Pancreas (tissue), 10 donors: ENCODE data around the gene SCCPDH. TPM values are rescaled to one million over a fixed set of nuclear protein-coding genes. Genes with fewer than 3 reads are reported as not detected.

Source experiments
- ATAC-seq, 4 donors: fragments of 200-7000 bp; cut with Tn5 transposase; one replicate each; pipeline versions ENCODE4 v1.8.0 to v1.9.1; 2020; ENCODE audit warnings: mild to moderate bottlenecking in 4 of 4, moderate library complexity in 4 of 4
- DNase-seq, 6 donors: peaks; one replicate each; pipeline ENCODE4 v3.0.0-alpha.2; 2020
- FAIRE-seq: peaks from 2 replicates; lab custom pipeline; 2012; peaks lifted over from hg19 to GRCh38; lab: Jason Lieb, UNC
- H3K27ac ChIP-seq, 4 donors: fragments of 200-600 bp; sonication (generic); 1 replicate in 3 of 4; 2 replicates in 1 of 4; pipeline versions ENCODE4 v1.5.0 to v1.8.0; 2020
- H3K27me3 ChIP-seq, 4 donors: fragments of 200-600 bp; one replicate each; pipeline ENCODE4 v1.8.0; 2021
- H3K36me3 ChIP-seq, 3 donors: fragments of 200-600 bp; sonication (generic) in 1 of 3; one replicate each; pipeline versions ENCODE4 v1.5.0 to v1.8.0; 2020 to 2021
- H3K4me1 ChIP-seq, 3 donors: fragments of 200-600 bp; one replicate each; pipeline ENCODE4 v1.8.0; 2021
- H3K4me3 ChIP-seq, 4 donors: fragments of 200-600 bp; sonication (generic) in 2 of 4; one replicate each; pipeline versions ENCODE4 v1.5.0 to v1.8.0; 2020 to 2021
- H3K9me3 ChIP-seq, 4 donors: fragments of 200-600 bp; one replicate each; pipeline ENCODE4 v1.8.0; 2021
- WGBS, 2 donors: extraction: QIAGEN DNeasy Blood & Tissue Kit; methylation state at CpG; one replicate each; pipeline ENCODE4 v1.1.7; 2013; 5-methylcytosine and 5-hydroxymethylcytosine counted together
- intact Hi-C, 3 donors: fragments of 100-400 bp; cut with DNase I; formaldehyde crosslinking; loops; one replicate each; pipeline versions ENCODE4 v1.11.1 to v1.14.2; 2022
- polyA plus RNA-seq, 2 donors: library from polyadenylated mRNA; stranded (reverse); fragments of 200-250 nt; gene quantifications; one replicate each; pipeline ENCODE4 v1.2.3, GENCODE V29; 2013
- total RNA-seq, 6 donors: library from RNA; stranded (reverse); fragmentation: NEBNext Ultra II Directional in 4 of 6; extraction: Animal tissue kit (Norgen Biotek cat#: 25700) in 4 of 6; gene quantifications; one replicate each; pipeline versions ENCODE4 v1.2.1 to v1.2.4, GENCODE V29; 2021 to 2023
- TF ChIP-seq, protein P1 (sequence below), 4 donors: fragments of 200-600 bp; sonication (generic) in 3 of 4; IDR thresholded peaks; one replicate each; pipeline versions ENCODE4 v1.5.0 to v1.8.0; 2021; ENCODE audit warnings: antibody characterized with exemption in 4 of 4
- donor health status: healthy with polysubstance abuse.
- donor health status: DM: no; HTN: no; CAD: no; lungs with moderate emphysema.
- donor health status: DM: no; HTN: no; CAD: no.
- donor health status: control.
- donor health status: control.
- donor health status: Bipolar disorder and iron deficiency.
- donor health status: DM: yes; HTN: yes; CAD: no.
- donor health status: DM: no; HTN: no; CAD: no.
- donor health status: DM: no; HTN: no; CAD: no.
- donor health status: DM: yes; HTN: yes; CAD: no.

The SCCPDH gene
- total and polyA plus RNA-seq, 8 donors = 6.9 to 17.9 (median 11.9) TPM

DNA sequence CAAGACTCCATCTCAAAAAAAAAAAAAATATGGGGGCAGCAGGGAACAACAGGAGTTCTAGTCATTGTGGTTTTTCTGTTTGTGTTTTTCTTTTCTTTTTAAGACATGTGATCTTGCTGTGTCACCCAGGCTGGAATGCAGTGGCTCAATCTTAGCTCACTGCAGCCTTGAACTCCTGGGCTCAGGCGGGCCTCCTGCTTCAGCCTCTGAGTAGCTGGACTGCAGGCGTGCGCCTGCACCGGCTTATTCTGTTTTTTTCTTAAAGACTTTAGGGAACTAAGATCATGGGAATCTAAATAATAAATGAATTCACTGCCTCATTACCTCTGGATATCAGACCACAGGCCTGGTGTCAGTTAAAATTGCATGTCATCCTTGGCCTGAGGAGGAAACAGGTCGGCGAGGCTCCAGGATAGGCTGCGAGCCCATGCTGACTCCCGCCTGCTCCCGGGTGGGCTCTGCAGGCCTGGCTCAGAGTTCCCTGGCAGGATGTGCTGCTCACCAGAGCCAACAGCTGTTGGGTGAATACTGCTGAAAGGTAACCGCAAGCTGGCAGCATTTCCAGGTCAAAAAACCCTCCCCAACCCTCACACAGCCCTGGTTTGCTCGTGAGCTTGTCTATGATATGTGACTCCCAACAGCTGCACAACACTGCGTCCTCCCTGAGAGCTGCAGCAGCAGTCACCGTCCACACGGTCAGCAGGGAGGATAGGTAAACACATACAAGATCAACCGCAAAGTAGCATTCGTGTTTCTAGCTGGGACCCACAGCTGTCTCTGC lies 58.1 kb downstream of the SCCPDH start:
- no peak overlapping the region for H3K27ac ChIP-seq
- intact Hi-C loops = no loop called here

DNA sequence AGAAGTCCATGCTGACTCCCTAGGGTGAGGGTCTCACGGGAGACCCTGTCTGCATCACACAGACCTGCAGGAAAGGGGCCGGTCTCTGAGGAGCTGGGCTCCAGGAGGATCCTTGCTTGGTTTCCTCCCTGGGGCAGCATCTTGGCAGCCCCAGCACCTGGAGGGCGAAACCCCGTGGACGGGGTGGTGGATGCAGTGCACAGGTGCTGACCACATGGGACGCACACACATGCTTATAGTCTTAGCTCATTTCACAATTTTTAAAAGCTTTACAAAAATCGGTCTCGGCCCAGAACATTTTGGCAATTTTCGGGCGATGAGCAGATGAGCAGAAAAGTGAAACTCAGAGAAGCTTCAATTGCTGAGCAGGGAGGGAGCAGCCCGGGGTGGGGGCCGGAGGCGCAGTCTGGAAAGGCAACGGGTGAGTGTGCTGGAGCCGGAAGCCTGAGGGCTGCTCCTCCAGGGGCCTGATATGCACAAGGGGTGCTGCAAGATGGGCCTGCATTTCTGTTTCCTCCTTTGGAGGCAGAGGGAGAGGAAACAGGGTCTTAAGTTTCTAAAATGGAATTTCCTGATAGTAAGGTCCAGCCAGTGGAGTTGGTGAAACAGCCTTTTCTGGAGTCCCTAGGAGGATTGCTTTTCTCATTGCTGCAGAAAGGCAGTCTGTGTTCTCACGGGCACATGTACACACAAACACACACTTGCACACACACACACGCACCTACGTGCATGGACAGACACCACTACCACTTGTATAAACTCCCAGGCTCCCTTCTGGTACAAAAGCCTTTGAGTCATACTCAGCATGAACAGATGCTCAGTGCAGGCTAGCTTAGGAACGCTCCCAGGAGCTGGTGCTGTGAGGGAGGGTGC lies 60.6 kb downstream of the SCCPDH start:
- TF ChIP-seq, protein P1, sequence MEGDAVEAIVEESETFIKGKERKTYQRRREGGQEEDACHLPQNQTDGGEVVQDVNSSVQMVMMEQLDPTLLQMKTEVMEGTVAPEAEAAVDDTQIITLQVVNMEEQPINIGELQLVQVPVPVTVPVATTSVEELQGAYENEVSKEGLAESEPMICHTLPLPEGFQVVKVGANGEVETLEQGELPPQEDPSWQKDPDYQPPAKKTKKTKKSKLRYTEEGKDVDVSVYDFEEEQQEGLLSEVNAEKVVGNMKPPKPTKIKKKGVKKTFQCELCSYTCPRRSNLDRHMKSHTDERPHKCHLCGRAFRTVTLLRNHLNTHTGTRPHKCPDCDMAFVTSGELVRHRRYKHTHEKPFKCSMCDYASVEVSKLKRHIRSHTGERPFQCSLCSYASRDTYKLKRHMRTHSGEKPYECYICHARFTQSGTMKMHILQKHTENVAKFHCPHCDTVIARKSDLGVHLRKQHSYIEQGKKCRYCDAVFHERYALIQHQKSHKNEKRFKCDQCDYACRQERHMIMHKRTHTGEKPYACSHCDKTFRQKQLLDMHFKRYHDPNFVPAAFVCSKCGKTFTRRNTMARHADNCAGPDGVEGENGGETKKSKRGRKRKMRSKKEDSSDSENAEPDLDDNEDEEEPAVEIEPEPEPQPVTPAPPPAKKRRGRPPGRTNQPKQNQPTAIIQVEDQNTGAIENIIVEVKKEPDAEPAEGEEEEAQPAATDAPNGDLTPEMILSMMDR (IDR thresholded peaks at IDR 0.05) = no peak
- Histone ChIP-seq H3K4me3 (no peak overlapping the region), H3K4me1 (no peaks in the 10 kb centered on the region), H3K27me3 (peaks cover 0 to 4% (median 0%) of the 10 kb centered on the region in 4 donors), H3K27ac (no peak overlapping the region), H3K9me3 (no peaks in the 10 kb centered on the region), H3K36me3 (no peaks in the 10 kb centered on the region)
- intact Hi-C loops = no loop called here
- DNase-seq (peak in 1 of 6 donors; percentile 38), FAIRE-seq (no peak), ATAC-seq (peak in 2 of 4 donors; percentile 14 to 34)
- 67 to 72% methylated on average over 19 of the region's 19 CpGs for WGBS, 2 donors

More for the DNA sequence above, 58.1 kb downstream of the SCCPDH start:
- WGBS, 2 donors = 39 to 41% methylated on average over 16 of the region's 16 CpGs
- peak in 1 of 6 donors; percentile 46 for DNase-seq
- peak; percentile 49 to 77 (median 66) for ATAC-seq
- TF ChIP-seq, protein P1 (IDR thresholded peaks at IDR 0.05) = no peak
- no peaks in the 10 kb centered on the region for H3K9me3 ChIP-seq
- no peaks in the 10 kb centered on the region for H3K4me1 ChIP-seq
- no peaks in the 10 kb centered on the region for H3K27me3 ChIP-seq
- FAIRE-seq = no peak
- no peak overlapping the region for H3K4me3 ChIP-seq
- H3K36me3 ChIP-seq = no peaks in the 10 kb centered on the region

DNA sequence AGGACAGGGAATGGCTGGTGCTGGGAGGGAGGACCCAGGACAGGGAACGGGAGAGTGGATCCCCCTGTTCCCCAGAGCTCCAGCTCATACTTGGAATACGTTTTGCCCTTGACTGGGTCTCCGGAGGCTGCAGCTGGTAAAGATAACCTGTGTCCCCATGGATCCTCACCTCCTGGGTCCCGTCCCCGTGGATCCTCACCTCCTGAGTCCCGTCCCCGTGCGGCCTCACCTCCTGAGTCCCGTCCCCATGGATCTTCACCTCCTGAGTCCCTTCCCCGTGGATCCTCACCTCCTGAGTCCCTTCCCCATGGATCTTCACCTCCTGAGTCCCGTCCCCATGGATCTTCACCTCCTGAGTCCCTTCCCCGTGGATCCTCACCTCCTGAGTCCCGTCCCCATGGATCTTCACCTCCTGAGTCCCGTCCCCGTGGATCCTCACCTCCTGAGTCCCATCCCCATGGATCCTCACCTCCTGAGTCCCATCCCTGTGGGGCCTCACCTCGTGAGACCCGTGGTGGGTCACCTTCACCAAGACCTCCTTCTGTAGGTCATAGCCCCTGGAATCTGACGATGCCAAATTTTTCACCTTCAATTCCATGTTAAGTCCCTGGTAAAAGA lies 61.4 kb downstream of the SCCPDH start:
- FAIRE-seq (no peak), DNase-seq (peak in 1 of 6 donors; percentile 44), ATAC-seq (no peak)
- no peak overlapping the region for H3K27ac ChIP-seq
- no peaks in the 10 kb centered on the region for H3K4me1 ChIP-seq
- 79 to 87% methylated on average over 17 to 18 of the region's 18 CpGs for WGBS, 2 donors
- H3K4me3 ChIP-seq = no peak overlapping the region
- intact Hi-C loops = no loop called here
- no peaks in the 10 kb centered on the region for H3K36me3 ChIP-seq
- peaks cover 0 to 4% (median 0%) of the 10 kb centered on the region in 4 donors for H3K27me3 ChIP-seq
- H3K9me3 ChIP-seq = no peaks in the 10 kb centered on the region
- TF ChIP-seq, protein P1 (IDR thresholded peaks at IDR 0.05) = no peak

DNA sequence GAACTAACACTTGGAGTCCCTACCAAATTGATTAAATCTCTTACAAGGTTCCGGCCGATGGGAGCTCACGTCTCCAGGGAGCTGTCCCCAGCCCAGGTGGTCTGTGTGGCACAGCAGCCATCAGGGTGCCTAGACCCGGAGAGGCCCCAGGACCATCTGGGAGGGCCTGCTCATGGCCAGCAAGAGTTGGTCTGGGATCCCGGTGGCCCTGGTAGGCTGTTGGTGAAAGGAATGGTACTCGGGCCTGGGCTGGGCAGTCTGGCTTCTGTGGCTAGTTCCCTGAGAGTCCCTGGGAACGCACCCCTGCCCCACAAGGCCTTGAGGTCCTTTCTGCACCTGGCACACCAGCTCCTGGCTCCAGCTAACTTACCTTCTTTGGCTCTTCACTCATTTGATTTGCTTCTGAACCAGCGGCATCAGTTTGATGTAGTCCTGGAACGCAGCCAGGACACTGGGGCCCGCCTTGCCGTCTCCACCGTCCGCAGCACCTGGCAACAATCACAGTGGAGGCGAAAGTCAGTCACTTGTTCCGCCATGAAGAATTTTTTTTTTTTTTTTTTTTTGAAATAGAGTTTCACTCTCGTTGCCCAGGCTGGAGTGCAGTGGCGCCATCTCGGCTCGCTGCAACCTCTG lies 62.5 kb downstream of the SCCPDH start:
- 57 to 61% methylated on average over 19 of the region's 19 CpGs for WGBS, 2 donors
- TF ChIP-seq, protein P1 (IDR thresholded peaks at IDR 0.05) = no peak
- peaks cover 0 to 4% (median 0%) of the 10 kb centered on the region in 4 donors for H3K27me3 ChIP-seq
- ATAC-seq (peak in 2 of 4 donors; percentile 28 to 63), FAIRE-seq (no peak), DNase-seq (peak in 1 of 6 donors; percentile 62)
- no peak overlapping the region for H3K27ac ChIP-seq
- H3K4me1 ChIP-seq = no peaks in the 10 kb centered on the region
- no peaks in the 10 kb centered on the region for H3K9me3 ChIP-seq
- no peak overlapping the region for H3K4me3 ChIP-seq
- intact Hi-C loops = no loop called here
- H3K36me3 ChIP-seq = no peaks in the 10 kb centered on the region
